ENCODE measurements around the gene RENBP.

GRCh38 chrX:153981231-153981630 lies 36.8 kb upstream of the RENBP start:
- TF ChIP-seq CTCF (IDR thresholded peaks at IDR 0.05) (no peak), POLR2A (IDR thresholded peaks at IDR 0.05) (no peak)
